Subcutaneous abdominal adipose tissue (tissue), 5 donors: ENCODE measurements around the gene PDIA3.
"Not testable (repeated sequence)": the region's sequence is repeated elsewhere in the genome, so short reads cannot be mapped to it uniquely, and the experiment has no call there.

Source experiments
- H3K27ac ChIP-seq: one replicate; pipeline ENCODE4 v1.7.0; 2013; ENCODE audit warnings: low read depth, mild to moderate bottlenecking, inconsistent platforms, low read length, moderate library complexity
- H3K27me3 ChIP-seq, 5 donors: one replicate each; pipeline ENCODE4 v1.7.0; 2013; ENCODE audit warnings: low read length in 5 of 5, inconsistent platforms in 1 of 5; ENCODE audit not compliant: control insufficient read depth in 5 of 5, insufficient read depth in 4 of 5
- H3K36me3 ChIP-seq, 5 donors: one replicate each; pipeline ENCODE4 v1.7.0; 2013; ENCODE audit warnings: low read length in 5 of 5; ENCODE audit not compliant: control insufficient read depth in 5 of 5, insufficient read depth in 5 of 5
- H3K4me1 ChIP-seq, 5 donors: one replicate each; pipeline ENCODE4 v1.7.0; 2013; ENCODE audit warnings: low read length in 5 of 5, mild to moderate bottlenecking in 3 of 5, moderate library complexity in 1 of 5; ENCODE audit not compliant: control insufficient read depth in 5 of 5, insufficient read depth in 5 of 5
- H3K4me3 ChIP-seq, 5 donors: one replicate each; pipeline ENCODE4 v1.7.0; 2013; ENCODE audit warnings: low read length in 5 of 5, low read depth in 1 of 5
- H3K9ac ChIP-seq, 5 donors: one replicate each; pipeline ENCODE4 v1.7.0; 2013; ENCODE audit warnings: low read length in 5 of 5, mild to moderate bottlenecking in 4 of 5, moderate library complexity in 3 of 5
- H3K9me3 ChIP-seq, 5 donors: one replicate each; pipeline ENCODE4 v1.7.0; 2013; ENCODE audit warnings: low read length in 5 of 5; ENCODE audit not compliant: control insufficient read depth in 5 of 5
- donor health status: healthy.
- donor health status: healthy.
- donor health status: healthy.
- donor health status: healthy.
- donor health status: healthy.

The PDIA3 gene

GRCh38 chr15:43794269-43795037 is 48.2 kb downstream of the PDIA3 start:
- Histone ChIP-seq H3K4me1 (peaks cover 8 to 70% (median 44%) of the 10 kb centered on the region in 5 donors), H3K9me3 (no peaks in the 10 kb centered on the region), H3K27me3 (no peaks in the 10 kb centered on the region), H3K36me3 (peaks cover 9 to 58% (median 49%) of the 10 kb centered on the region in 5 donors), H3K4me3 (peak overlapping the region in 1 of 5 donors; percentile 4), H3K9ac (peak overlapping the region in 1 of 5 donors; percentile 40), H3K27ac (peak overlapping the region; percentile 100)

GRCh38 chr15:43795197-43795596 is 49.0 kb downstream of the PDIA3 start:
- Histone ChIP-seq H3K27me3 (no peaks in the 10 kb centered on the region), H3K36me3 (peaks cover 9 to 64% (median 49%) of the 10 kb centered on the region in 5 donors), H3K9me3 (no peaks in the 10 kb centered on the region), H3K27ac (peak overlapping the region; percentile 100), H3K4me3 (no peak overlapping the region), H3K9ac (no peak overlapping the region), H3K4me1 (peaks cover 8 to 76% (median 49%) of the 10 kb centered on the region in 5 donors)

- peaks cover 8 to 83% (median 54%) of the 10 kb centered on the region in 5 donors for H3K4me1 ChIP-seq
- no peaks in the 10 kb centered on the region for H3K9me3 ChIP-seq
- no peak overlapping the region for H3K4me3 ChIP-seq
- peaks cover 9 to 64% (median 49%) of the 10 kb centered on the region in 5 donors for H3K36me3 ChIP-seq
- H3K27ac ChIP-seq: peak overlapping the region; percentile 100
- no peaks in the 10 kb centered on the region for H3K27me3 ChIP-seq
- no peak overlapping the region for H3K9ac ChIP-seq
These were observed 49.8 kb downstream of the PDIA3 start for GRCh38 chr15:43795997-43796396.

DNA sequence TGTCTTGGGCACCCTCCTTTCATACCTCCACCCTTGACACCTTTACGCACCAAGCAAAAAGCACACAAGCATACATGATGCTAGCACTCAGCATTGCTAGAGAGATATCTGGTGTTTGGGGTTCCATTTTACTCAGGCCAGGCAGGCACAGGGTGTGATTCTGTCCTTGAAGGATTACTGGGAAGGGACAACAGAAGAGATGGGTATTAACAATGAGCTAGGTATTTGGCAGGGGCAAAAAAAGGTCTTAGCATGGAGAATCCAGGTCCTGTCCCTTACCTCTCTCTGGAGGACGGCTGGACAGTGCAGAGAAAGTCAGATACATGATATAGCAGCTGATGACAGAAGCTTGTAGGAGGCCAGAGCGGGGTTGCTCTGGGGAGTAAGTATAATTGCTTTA is 50.3 kb downstream of the PDIA3 start:
- peak overlapping the region; percentile 35 for H3K27ac ChIP-seq
- peaks cover 8 to 85% (median 56%) of the 10 kb centered on the region in 5 donors for H3K4me1 ChIP-seq
- no peaks in the 10 kb centered on the region for H3K27me3 ChIP-seq

DNA sequence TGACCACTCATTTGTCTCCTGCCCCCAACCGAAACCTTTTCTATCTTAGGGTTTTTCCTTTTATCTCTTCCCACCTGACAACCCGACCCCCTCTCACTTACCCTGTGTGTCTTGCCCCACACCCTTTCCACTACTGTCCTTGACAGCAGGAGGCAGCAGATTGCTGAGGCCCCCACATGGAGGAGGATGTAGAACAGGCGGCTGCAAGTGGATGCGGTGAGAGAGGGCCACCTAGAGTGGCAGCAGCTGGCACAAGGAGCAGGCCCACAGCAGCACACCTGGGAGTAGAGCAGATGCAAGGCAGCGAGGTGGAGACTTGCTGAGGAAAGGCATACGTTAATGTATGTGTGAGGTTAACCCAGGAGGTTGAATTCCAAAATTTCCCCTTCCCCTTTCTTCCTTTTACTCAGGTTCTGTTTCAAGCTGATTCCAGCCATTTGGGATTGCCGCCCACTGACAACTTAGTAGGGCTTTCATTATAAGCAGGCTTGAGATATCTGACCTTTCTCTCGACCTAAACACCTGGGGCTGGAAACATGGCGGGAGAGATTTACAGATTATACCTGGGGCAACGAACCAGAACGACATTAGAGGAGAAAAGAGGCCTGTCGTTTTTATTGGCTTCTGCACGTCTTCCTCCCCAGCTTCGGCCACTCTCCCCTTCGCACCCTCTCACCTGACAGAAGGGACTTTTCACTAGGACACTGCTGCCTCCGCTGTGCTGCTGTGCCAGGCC is 53.1 kb downstream of the PDIA3 start:
- peak overlapping the region in 3 of 5 donors; percentile 91 to 99 (median 97) for H3K9ac ChIP-seq
- H3K27me3 ChIP-seq: no peaks in the 10 kb centered on the region
- H3K9me3 ChIP-seq: no peaks in the 10 kb centered on the region
- peak overlapping the region in 2 of 5 donors; percentile 90 to 92 for H3K4me3 ChIP-seq
- H3K27ac ChIP-seq: peak overlapping the region; percentile 99
- peaks cover 15 to 66% (median 50%) of the 10 kb centered on the region in 5 donors for H3K36me3 ChIP-seq
- peaks cover 4 to 66% (median 39%) of the 10 kb centered on the region in 5 donors for H3K4me1 ChIP-seq

More for the DNA sequence above, 50.3 kb downstream of the PDIA3 start:
- H3K36me3 ChIP-seq: peaks cover 9 to 64% (median 49%) of the 10 kb centered on the region in 5 donors
- H3K4me3 ChIP-seq: no peak overlapping the region
- no peaks in the 10 kb centered on the region for H3K9me3 ChIP-seq
- H3K9ac ChIP-seq: no peak overlapping the region

- Histone ChIP-seq H3K27me3 (no peaks in the 10 kb centered on the region), H3K4me3 (peak within 1 kb of the TSS; percentile 90 to 98 (median 93)), H3K36me3 (peaks cover 20 to 66% (median 50%) of the 10 kb centered on the region in 5 donors), H3K9me3 (no peaks in the 10 kb centered on the region), H3K4me1 (peaks cover 0 to 61% (median 34%) of the 10 kb centered on the region in 5 donors), H3K27ac (peak within 1 kb of the TSS; percentile 99), H3K9ac (peak within 1 kb of the TSS; percentile 85 to 99 (median 91))
These were observed 53.7 kb downstream of the PDIA3 start, which contains the start of gene SERINC4 for GRCh38 chr15:43799945-43800285. SERINC4 (minus strand) TSS chr15:43800220; CDS start chr15:43799986, 234 bp downstream.

DNA sequence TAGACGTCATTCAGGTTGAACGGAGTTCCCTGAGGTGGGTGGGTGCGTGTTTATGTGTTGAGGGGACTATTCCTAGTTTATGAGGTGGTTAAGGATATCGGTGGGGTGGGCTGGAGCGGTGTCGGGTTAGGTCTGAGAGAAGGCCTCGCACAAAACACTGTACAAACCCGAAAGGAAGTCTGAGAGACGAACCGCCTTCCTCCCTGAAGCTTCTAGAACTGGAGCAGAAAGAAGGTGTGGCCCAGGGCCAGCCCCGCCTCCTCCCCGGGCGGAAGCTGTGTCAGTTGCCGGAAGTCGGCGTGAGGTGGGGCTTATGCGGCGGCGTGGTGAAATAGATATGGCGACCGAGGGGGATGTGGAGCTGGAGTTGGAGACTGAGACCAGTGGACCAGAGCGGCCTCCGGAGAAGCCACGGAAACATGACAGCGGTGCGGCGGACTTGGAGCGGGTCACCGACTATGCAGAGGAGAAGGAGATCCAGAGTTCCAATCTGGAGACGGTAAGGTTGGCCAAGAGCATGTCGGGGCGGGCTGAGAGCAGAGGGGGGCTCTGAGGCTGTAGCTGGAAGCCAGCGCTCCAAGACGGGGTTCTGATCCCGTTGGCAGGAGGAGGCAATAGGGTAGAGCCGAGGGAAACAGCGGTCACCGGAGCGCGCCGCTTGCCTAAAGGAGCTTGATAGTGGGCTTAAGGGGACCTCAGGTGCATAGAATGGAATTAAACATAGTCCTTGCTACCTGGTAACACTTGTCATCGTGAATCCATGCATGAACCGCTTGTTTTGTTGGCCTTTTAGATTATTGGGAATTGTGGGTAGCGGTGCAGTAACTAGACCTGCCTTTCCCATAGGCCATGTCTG is 54.3 kb downstream of the PDIA3 start, which contains the start of gene HYPK:
Gene HYPK, plus strand, starts transcription at position 314 of the 856 bp plus-strand sequence. Its CDS starts 24 bp downstream, at position 338.
- no peaks in the 10 kb centered on the region for H3K9me3 ChIP-seq
- H3K27ac ChIP-seq: peak within 1 kb of the TSS; percentile 99
- H3K36me3 ChIP-seq: peaks cover 24 to 66% (median 50%) of the 10 kb centered on the region in 5 donors
- H3K9ac ChIP-seq: peak within 1 kb of the TSS; percentile 85 to 99 (median 91)
- H3K27me3 ChIP-seq: no peaks in the 10 kb centered on the region
- peak within 1 kb of the TSS; percentile 90 to 98 (median 93) for H3K4me3 ChIP-seq
- peaks cover 0 to 55% (median 28%) of the 10 kb centered on the region in 5 donors for H3K4me1 ChIP-seq

DNA sequence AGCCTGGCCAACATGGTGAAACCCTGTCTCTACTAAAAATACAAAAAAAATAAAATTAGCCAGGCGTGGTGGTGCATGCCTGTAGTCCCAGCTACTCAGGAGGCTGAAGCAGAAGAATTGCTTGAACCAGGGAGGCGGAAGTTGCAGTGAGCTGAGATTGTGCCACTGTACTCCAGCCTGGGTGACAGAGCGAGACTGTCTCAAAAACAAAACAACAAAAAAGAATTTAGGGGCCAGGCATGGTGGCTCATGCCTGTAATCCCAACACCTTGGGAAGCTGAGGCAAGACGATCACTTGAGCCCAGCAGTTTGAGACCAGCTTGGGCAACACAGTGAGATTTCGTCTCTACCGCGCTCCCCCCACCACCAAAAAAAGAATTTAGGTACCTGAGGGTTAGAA is 56.4 kb downstream of the PDIA3 start:
- H3K27me3 ChIP-seq, H3K27ac ChIP-seq, H3K9me3 ChIP-seq, H3K9ac ChIP-seq, H3K4me3 ChIP-seq: not testable (repeated sequence)
- Histone ChIP-seq H3K4me1 (peaks cover 0 to 36% (median 25%) of the 10 kb centered on the region in 5 donors), H3K36me3 (peaks cover 22 to 66% (median 53%) of the 10 kb centered on the region in 5 donors)

GRCh38 chr15:43808435-43808950 is 62.3 kb downstream of the PDIA3 start:
- Histone ChIP-seq H3K4me3 (no peak overlapping the region), H3K9me3 (no peaks in the 10 kb centered on the region), H3K9ac (no peak overlapping the region), H3K27me3 (no peaks in the 10 kb centered on the region), H3K27ac (no peak overlapping the region), H3K36me3 (peaks cover 40 to 88% (median 73%) of the 10 kb centered on the region in 5 donors), H3K4me1 (no peaks in the 10 kb centered on the region)
